MM.1S (cell line): ENCODE measurements around the gene PLCD4.

Experiments
- DNase-seq: peaks from one replicate; pipeline ENCODE4 v3.0.0-alpha.2; 2015
- H2AFZ ChIP-seq: fragments of 300-600 bp; sonication (generic); 2 replicates; pipeline ENCODE4 v1.6.0; 2016; ENCODE audit warnings: antibody characterized with exemption, low read length
- H3F3A ChIP-seq: fragments of 300-600 bp; sonication (generic); 2 replicates; pipeline ENCODE4 v1.6.1; 2016; ENCODE audit warnings: mild to moderate bottlenecking, antibody characterized with exemption, low read length, moderate library complexity, mixed read lengths; ENCODE audit not compliant: insufficient read depth
- H3K27ac ChIP-seq: fragments of 300-600 bp; sonication (generic); 2 replicates; pipeline ENCODE4 v1.5.1; 2016; ENCODE audit warnings: mild to moderate bottlenecking, low read length
- H3K27me3 ChIP-seq: fragments of 300-600 bp; sonication (generic); replicated peaks from 2 replicates; pipeline ENCODE4 v1.6.0; 2016; ENCODE audit warnings: low read length; ENCODE audit not compliant: insufficient read depth
- H3K36me3 ChIP-seq: fragments of 300-600 bp; sonication (generic); replicated peaks from 2 replicates; pipeline ENCODE4 v1.6.1; 2016; ENCODE audit warnings: mild to moderate bottlenecking, low read length, mixed read lengths; ENCODE audit not compliant: insufficient read depth
- H3K4me1 ChIP-seq: fragments of 300-600 bp; sonication (generic); 2 replicates; pipeline ENCODE4 v1.6.1; 2016; ENCODE audit warnings: low read length, mixed read lengths
- H3K4me2 ChIP-seq: fragments of 300-600 bp; sonication (generic); 2 replicates; pipeline ENCODE4 v1.6.0; 2016; ENCODE audit warnings: low read depth, low read length
- H3K4me3 ChIP-seq: fragments of 300-600 bp; sonication (generic); 2 replicates; pipeline ENCODE4 v1.5.1; 2016; ENCODE audit warnings: low read length, mixed read lengths
- H3K79me2 ChIP-seq: fragments of 300-600 bp; sonication (generic); 2 replicates; pipeline ENCODE4 v1.6.1; 2016; ENCODE audit warnings: mixed run types, low read length, mixed read lengths
- H3K9ac ChIP-seq: fragments of 300-600 bp; sonication (generic); 2 replicates; pipeline ENCODE4 v1.6.1; 2016; ENCODE audit warnings: low read length, mixed read lengths
- H3K9me2 ChIP-seq: fragments of 300-600 bp; sonication (generic); replicated peaks from 2 replicates; pipeline ENCODE4 v1.6.1; 2016; ENCODE audit warnings: mild to moderate bottlenecking, low read length, mixed read lengths; ENCODE audit not compliant: insufficient read depth
- H3K9me3 ChIP-seq: fragments of 300-600 bp; sonication (generic); replicated peaks from 2 replicates; pipeline ENCODE4 v1.6.1; 2016; ENCODE audit warnings: mild to moderate bottlenecking, low read length, mixed read lengths; ENCODE audit not compliant: insufficient read depth
- H4K20me1 ChIP-seq: fragments of 300-600 bp; sonication (generic); 2 replicates; pipeline ENCODE4 v1.6.1; 2016; ENCODE audit warnings: mild to moderate bottlenecking, low read length, moderate library complexity, mixed read lengths; ENCODE audit not compliant: insufficient read depth
- CTCF ChIP-seq: fragments of 300-600 bp; sonication (generic); IDR thresholded peaks from 2 replicates; pipeline ENCODE4 v1.5.1; 2016; ENCODE audit warnings: antibody characterized with exemption, low read length, mixed read lengths
- EZH2 ChIP-seq: fragments of 300-600 bp; sonication (generic); optimal IDR thresholded peaks from 2 replicates; pipeline ENCODE3; 2017; ENCODE audit warnings: low read depth, mild to moderate bottlenecking, antibody characterized with exemption, low read length, mixed read lengths
- EZH2phosphoT487 ChIP-seq: fragments of 300-600 bp; sonication (generic); IDR thresholded peaks from 2 replicates; pipeline ENCODE4 v1.6.1; 2018; ENCODE audit warnings: antibody characterized with exemption, low read length

Gene PLCD4

DNA sequence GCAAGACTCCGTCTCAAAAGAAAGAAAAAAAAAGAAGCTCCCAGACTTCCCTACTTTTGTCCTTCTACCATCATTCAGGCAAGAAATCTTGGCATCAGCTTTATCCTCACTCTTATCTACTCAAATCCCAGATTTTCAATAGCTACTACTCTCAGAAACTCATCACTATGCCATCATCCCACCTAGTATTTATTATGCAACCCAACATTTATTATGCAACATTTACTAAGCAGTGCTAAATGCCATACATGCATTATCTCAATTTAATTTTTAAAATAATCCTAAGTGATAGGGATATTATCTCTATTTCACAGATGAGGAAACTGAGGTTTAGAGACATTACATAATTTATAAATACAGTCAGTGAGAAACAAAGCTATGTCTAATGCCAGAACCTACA is 43.6 kb upstream of the PLCD4 start:
- H2AFZ ChIP-seq = no peak overlapping the region
- H4K20me1 ChIP-seq = no peaks in the 10 kb centered on the region
- TF ChIP-seq EZH2phosphoT487 (no peak), CTCF (no peak), EZH2 (no peak)
- no peaks in the 10 kb centered on the region for H3K27me3 ChIP-seq
- no peak overlapping the region for H3K9ac ChIP-seq
- peaks cover 4% of the 10 kb centered on the region for H3F3A ChIP-seq
- H3K9me3 ChIP-seq = no peaks in the 10 kb centered on the region
- no peak overlapping the region for H3K4me2 ChIP-seq
- H3K4me3 ChIP-seq = no peak overlapping the region
- H3K9me2 ChIP-seq = no peaks in the 10 kb centered on the region
- H3K36me3 ChIP-seq = 0 out of 2 replicates have a peak, but pooled peaks cover 11% of the 10 kb centered on the region
- DNase-seq = no peak
- H3K79me2 ChIP-seq = peaks cover 78% of the 10 kb centered on the region
- H3K4me1 ChIP-seq = peaks cover 14% of the 10 kb centered on the region
- no peak overlapping the region for H3K27ac ChIP-seq

DNA sequence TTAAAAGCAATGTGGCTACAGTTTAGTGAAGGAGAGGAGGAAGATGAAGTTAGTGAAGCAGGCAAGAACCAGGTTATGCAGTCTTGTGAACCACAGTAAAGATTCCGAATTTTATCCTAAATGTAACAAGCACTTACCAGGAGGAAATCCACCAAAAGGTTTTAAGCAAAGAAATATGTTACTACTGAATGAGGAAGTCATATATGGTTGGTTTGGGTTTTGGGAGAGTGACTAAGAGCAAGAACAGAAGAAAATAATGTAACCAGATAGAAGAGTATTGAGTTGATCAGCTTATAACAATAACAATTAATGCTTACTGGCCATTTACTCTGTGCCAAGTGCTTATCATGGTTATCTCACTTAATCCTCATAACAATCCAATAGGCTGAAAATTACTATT is 41.4 kb upstream of the PLCD4 start:
- no peak for TF ChIP-seq CTCF
- TF ChIP-seq EZH2phosphoT487 = no peak
- TF ChIP-seq EZH2 = no peak
- peaks cover 26% of the 10 kb centered on the region for H3K4me1 ChIP-seq

GRCh38 chr2:218567797-218568189 is 39.9 kb upstream of the PLCD4 start:
- peak overlapping the region; percentile 78 for H3K4me2 ChIP-seq
- H2AFZ ChIP-seq = peak overlapping the region; percentile 74
- peaks cover 7% of the 10 kb centered on the region; the same call in 1 of the 2 replicates for H3K36me3 ChIP-seq
- peaks cover 27% of the 10 kb centered on the region for H3K4me1 ChIP-seq
- peak overlapping the region; percentile 89 for H3K4me3 ChIP-seq
- no peaks in the 10 kb centered on the region for H3K9me3 ChIP-seq
- peaks cover 3% of the 10 kb centered on the region; the same call in 1 of the 2 replicates for H4K20me1 ChIP-seq
- peaks cover 22% of the 10 kb centered on the region for H3F3A ChIP-seq
- H3K9ac ChIP-seq = peak overlapping the region; percentile 90
- DNase-seq = no peak
- H3K9me2 ChIP-seq = no peaks in the 10 kb centered on the region
- no peaks in the 10 kb centered on the region for H3K27me3 ChIP-seq
- H3K79me2 ChIP-seq = peaks cover 93% of the 10 kb centered on the region
- no peak for TF ChIP-seq CTCF
- no peak for TF ChIP-seq EZH2phosphoT487
- no peak for TF ChIP-seq EZH2
- peak overlapping the region; percentile 99 for H3K27ac ChIP-seq

More for the DNA sequence above, 41.4 kb upstream of the PLCD4 start:
- Histone ChIP-seq H3K36me3 (0 out of 2 replicates have a peak, but pooled peaks cover 7% of the 10 kb centered on the region), H3K4me2 (peak overlapping the region; percentile 78), H2AFZ (no peak overlapping the region), H3K79me2 (peaks cover 91% of the 10 kb centered on the region), H3K9ac (peak overlapping the region; percentile 90; the same call in 1 of the 2 replicates), H3F3A (peaks cover 22% of the 10 kb centered on the region), H4K20me1 (peaks cover 3% of the 10 kb centered on the region; the same call in 1 of the 2 replicates), H3K4me3 (0 out of 2 replicates have a peak overlapping the region, but pooled peaks have one; percentile 89), H3K27me3 (no peaks in the 10 kb centered on the region), H3K9me2 (no peaks in the 10 kb centered on the region), H3K27ac (no peak overlapping the region), H3K9me3 (no peaks in the 10 kb centered on the region)
- no peak for DNase-seq
